Measurements from ENCODE around the gene CC2D1A. TPM values are rescaled to one million over a fixed set of nuclear protein-coding genes. Genes with fewer than 3 reads are reported as not detected.
"Not testable (repeated sequence)": the region's sequence is repeated elsewhere in the genome, so short reads cannot be mapped to it uniquely, and the experiment has no call there.

The CC2D1A gene
- polyA plus RNA-seq, 2 donors = 34.0 to 58.9 TPM

DNA sequence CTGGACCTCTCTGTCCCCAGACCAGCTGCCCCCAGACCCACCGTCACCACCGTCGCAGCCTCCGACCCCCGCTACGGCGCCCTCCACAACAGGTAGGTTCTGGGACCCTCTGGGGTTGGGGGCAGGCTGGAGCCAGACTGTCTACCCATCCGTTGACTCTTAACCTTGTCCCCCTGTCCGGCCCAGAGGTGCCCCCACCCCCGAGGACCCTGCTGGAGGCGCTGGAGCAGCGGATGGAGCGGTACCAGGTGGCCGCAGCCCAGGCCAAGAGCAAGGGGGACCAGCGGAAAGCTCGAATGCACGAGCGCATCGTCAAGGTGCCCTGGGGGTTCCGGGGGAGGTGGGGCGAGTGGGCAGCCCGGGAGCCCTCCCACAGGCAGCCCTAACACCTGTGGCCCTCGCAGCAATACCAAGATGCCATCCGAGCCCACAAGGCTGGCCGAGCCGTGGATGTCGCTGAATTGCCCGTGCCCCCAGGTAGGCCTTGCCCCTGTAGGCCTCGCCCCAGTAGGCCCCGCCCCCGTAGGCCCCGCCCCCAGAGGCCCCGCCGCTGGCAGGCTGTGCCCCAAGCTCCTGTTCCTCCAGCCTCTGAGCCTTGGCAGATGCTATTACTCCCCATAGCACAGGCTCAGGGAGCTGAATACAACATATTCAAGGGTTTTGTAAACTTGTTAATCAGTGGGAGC, 12.9 kb downstream of the CC2D1A start:
- peaks cover 12 to 54% of the 10 kb centered on the region in 2 donors for H3K36me3 ChIP-seq (ENCODE audit: control insufficient read depth in 2 of 2, insufficient read depth in 2 of 2, low read length in 1 of 2)
- peaks cover 0 to 6% of the 10 kb centered on the region in 2 donors for H3K9me3 ChIP-seq (ENCODE audit: control insufficient read depth in 2 of 2, insufficient read depth in 1 of 2, low read depth in 1 of 2, low read length in 1 of 2)
- no peak overlapping the region for H3K27ac ChIP-seq (ENCODE audit: low read depth in 2 of 2, low read length in 1 of 2)
- no peaks in the 10 kb centered on the region for H3K27me3 ChIP-seq (ENCODE audit: control insufficient read depth in 1 of 2, insufficient read depth in 2 of 2, low read length in 2 of 2)
- H3K4me3 ChIP-seq (ENCODE audit: low read depth in 1 of 2, low read length in 2 of 2) = no peak overlapping the region
- 91% methylated on average over 33 to 34 of the region's 34 CpGs for WGBS, 2 donors
- no peaks in the 10 kb centered on the region for H3K4me1 ChIP-seq (ENCODE audit: control insufficient read depth in 2 of 2, insufficient read depth in 2 of 2, low read length in 1 of 2)

- Histone ChIP-seq H3K27ac (ENCODE audit: low read depth in 2 of 2, low read length in 1 of 2) (no peak overlapping the region), H3K9me3 (ENCODE audit: control insufficient read depth in 2 of 2, insufficient read depth in 1 of 2, low read depth in 1 of 2, low read length in 1 of 2) (peaks cover 0 to 6% of the 10 kb centered on the region in 2 donors), H3K36me3 (ENCODE audit: control insufficient read depth in 2 of 2, insufficient read depth in 2 of 2, low read length in 1 of 2) (peaks cover 15 to 54% of the 10 kb centered on the region in 2 donors), H3K4me3 (ENCODE audit: low read depth in 1 of 2, low read length in 2 of 2) (no peak overlapping the region), H3K4me1 (ENCODE audit: control insufficient read depth in 2 of 2, insufficient read depth in 2 of 2, low read length in 1 of 2) (no peaks in the 10 kb centered on the region), H3K27me3 (ENCODE audit: control insufficient read depth in 1 of 2, insufficient read depth in 2 of 2, low read length in 2 of 2) (no peaks in the 10 kb centered on the region)
- 98 to 100% methylated on average over 11 of the region's 11 CpGs for WGBS, 2 donors
Measured at GRCh38 chr19:13920524-13920923, 14.5 kb downstream of the CC2D1A start.

DNA sequence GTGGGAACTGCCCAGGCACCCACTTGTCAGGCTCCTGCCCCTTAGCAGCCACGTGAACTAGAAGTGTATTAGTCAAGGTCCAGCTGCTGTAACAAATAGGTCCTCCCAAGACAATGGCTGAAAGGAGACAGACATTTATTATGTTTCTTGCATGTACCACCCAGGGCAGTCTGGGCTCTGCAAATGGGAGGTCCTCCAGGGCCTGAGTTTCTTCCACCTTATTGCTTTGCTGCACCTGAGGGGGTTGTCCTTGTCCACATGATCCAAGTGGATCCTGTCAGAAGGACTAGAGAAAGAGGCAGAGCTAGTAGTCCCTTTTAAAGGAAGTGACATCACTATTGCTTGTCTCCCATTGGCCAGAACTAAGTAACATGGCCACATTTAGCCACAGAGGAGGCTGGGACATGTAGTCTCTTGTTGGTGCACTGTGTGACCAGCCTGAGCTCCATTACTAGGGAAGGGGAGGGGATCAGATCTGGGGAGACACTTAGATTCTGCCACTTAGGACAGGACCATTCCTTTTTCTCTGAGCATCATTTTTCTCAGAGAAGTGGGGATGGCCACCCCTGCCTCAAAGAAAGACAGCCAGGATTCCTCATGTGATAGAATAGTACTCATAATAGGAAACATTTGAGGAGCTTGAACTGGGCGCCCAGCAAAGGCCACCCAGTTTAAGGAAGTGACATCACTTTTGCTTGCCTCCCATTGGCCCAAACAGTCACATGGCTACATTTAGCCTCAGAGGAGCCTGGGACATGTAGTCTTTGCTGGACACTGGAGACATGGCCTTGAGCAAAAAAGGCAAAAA, 15.1 kb downstream of the CC2D1A start:
- Histone ChIP-seq H3K27me3 (ENCODE audit: control insufficient read depth in 1 of 2, insufficient read depth in 2 of 2, low read length in 2 of 2) (no peaks in the 10 kb centered on the region), H3K9me3 (ENCODE audit: control insufficient read depth in 2 of 2, insufficient read depth in 1 of 2, low read depth in 1 of 2, low read length in 1 of 2) (peaks cover 0 to 6% of the 10 kb centered on the region in 2 donors), H3K27ac (ENCODE audit: low read depth in 2 of 2, low read length in 1 of 2) (no peak overlapping the region), H3K36me3 (ENCODE audit: control insufficient read depth in 2 of 2, insufficient read depth in 2 of 2, low read length in 1 of 2) (peaks cover 15 to 48% of the 10 kb centered on the region in 2 donors), H3K4me1 (ENCODE audit: control insufficient read depth in 2 of 2, insufficient read depth in 2 of 2, low read length in 1 of 2) (no peaks in the 10 kb centered on the region), H3K4me3 (ENCODE audit: low read depth in 1 of 2, low read length in 2 of 2) (no peak overlapping the region)
- 89 to 93% methylated on average over 2 of the region's 2 CpGs for WGBS, 2 donors

GRCh38 chr19:13922118-13922517, 16.1 kb downstream of the CC2D1A start:
- H3K27ac ChIP-seq (ENCODE audit: low read depth in 2 of 2, low read length in 1 of 2); H3K27me3 ChIP-seq (ENCODE audit: control insufficient read depth in 1 of 2, insufficient read depth in 2 of 2, low read length in 2 of 2); H3K9me3 ChIP-seq (ENCODE audit: control insufficient read depth in 2 of 2, insufficient read depth in 1 of 2, low read depth in 1 of 2, low read length in 1 of 2); H3K4me1 ChIP-seq (ENCODE audit: control insufficient read depth in 2 of 2, insufficient read depth in 2 of 2, low read length in 1 of 2); H3K4me3 ChIP-seq (ENCODE audit: low read depth in 1 of 2, low read length in 2 of 2): not testable (repeated sequence)
- WGBS, 2 donors = 94 to 99% methylated on average over 6 of the region's 6 CpGs
- peaks cover 21 to 58% of the 10 kb centered on the region in 2 donors for H3K36me3 ChIP-seq (ENCODE audit: control insufficient read depth in 2 of 2, insufficient read depth in 2 of 2, low read length in 1 of 2)

DNA sequence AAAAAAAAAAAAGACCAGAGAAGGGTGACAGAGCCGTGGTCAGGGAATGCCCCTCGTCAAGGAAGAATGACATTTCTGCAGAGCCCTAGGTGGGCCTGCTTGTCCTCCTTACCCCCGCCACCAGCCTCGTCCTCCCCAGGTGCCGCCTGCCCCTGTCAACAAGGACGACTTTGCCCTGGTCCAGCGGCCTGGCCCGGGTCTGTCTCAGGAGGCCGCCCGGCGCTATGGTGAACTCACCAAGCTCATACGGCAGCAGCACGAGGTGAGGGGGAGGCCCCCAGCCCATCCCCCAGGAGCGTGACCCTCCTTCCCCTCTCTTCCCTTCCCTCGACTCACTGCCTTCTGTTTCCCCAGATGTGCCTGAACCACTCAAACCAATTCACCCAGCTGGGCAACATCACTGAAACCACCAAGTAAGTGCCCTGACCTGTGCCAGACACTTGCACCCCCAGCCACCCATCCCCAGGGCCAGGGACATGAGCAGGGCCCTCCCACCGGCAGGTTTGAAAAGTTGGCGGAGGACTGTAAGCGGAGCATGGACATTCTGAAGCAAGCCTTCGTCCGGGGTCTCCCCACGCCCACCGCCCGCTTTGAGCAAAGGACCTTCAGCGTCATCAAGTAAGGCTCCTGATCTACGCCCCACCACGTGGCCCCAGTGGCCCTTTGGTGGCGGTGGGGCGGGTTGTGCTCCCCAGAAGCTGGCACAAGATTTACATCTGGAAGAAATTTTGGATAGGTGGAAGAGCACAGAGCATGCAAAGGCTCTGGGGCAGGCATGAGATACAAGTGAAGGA, 17.4 kb downstream of the CC2D1A start:
- Histone ChIP-seq H3K36me3 (ENCODE audit: control insufficient read depth in 2 of 2, insufficient read depth in 2 of 2, low read length in 1 of 2) (peaks cover 21 to 61% of the 10 kb centered on the region in 2 donors), H3K9me3 (ENCODE audit: control insufficient read depth in 2 of 2, insufficient read depth in 1 of 2, low read depth in 1 of 2, low read length in 1 of 2) (peaks cover 0 to 6% of the 10 kb centered on the region in 2 donors), H3K4me3 (ENCODE audit: low read depth in 1 of 2, low read length in 2 of 2) (no peak overlapping the region), H3K4me1 (ENCODE audit: control insufficient read depth in 2 of 2, insufficient read depth in 2 of 2, low read length in 1 of 2) (no peaks in the 10 kb centered on the region), H3K27me3 (ENCODE audit: control insufficient read depth in 1 of 2, insufficient read depth in 2 of 2, low read length in 2 of 2) (no peaks in the 10 kb centered on the region), H3K27ac (ENCODE audit: low read depth in 2 of 2, low read length in 1 of 2) (no peak overlapping the region)
- WGBS, 2 donors = 94 to 97% methylated on average over 26 to 28 of the region's 28 CpGs

GRCh38 chr19:13926010-13926409, 20.0 kb downstream of the CC2D1A start:
- no peak overlapping the region for H3K27ac ChIP-seq (ENCODE audit: low read depth in 2 of 2, low read length in 1 of 2)
- peaks cover 0 to 1% of the 10 kb centered on the region in 2 donors for H3K9me3 ChIP-seq (ENCODE audit: control insufficient read depth in 2 of 2, insufficient read depth in 1 of 2, low read depth in 1 of 2, low read length in 1 of 2)
- H3K36me3 ChIP-seq (ENCODE audit: control insufficient read depth in 2 of 2, insufficient read depth in 2 of 2, low read length in 1 of 2) = peaks cover 15 to 55% of the 10 kb centered on the region in 2 donors
- 86 to 94% methylated on average over 4 of the region's 4 CpGs for WGBS, 2 donors
- no peaks in the 10 kb centered on the region for H3K4me1 ChIP-seq (ENCODE audit: control insufficient read depth in 2 of 2, insufficient read depth in 2 of 2, low read length in 1 of 2)
- H3K27me3 ChIP-seq (ENCODE audit: control insufficient read depth in 1 of 2, insufficient read depth in 2 of 2, low read length in 2 of 2) = no peaks in the 10 kb centered on the region
- no peak overlapping the region for H3K4me3 ChIP-seq (ENCODE audit: low read depth in 1 of 2, low read length in 2 of 2)

DNA sequence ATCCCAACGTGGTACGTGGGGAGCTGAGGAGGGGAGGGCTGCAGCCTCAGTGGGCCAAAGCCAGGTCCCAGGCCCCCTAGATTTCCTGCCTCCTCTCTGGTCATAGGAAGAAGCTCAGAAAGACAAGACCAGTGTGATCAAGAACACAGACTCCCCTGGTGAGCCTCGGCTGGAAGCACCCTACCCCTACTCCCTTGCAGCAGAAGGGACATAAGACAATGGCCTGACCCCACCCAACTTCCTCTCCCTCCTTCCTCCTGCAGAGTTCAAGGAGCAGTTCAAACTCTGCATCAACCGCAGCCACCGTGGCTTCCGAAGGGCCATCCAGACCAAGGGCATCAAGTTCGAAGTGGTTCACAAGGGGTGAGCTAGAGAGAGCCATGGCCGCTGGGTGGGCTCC, 20.7 kb downstream of the CC2D1A start:
- 78 to 81% methylated on average over 8 of the region's 8 CpGs for WGBS, 2 donors
- Histone ChIP-seq H3K4me3 (ENCODE audit: low read depth in 1 of 2, low read length in 2 of 2) (no peak overlapping the region), H3K27ac (ENCODE audit: low read depth in 2 of 2, low read length in 1 of 2) (no peak overlapping the region), H3K36me3 (ENCODE audit: control insufficient read depth in 2 of 2, insufficient read depth in 2 of 2, low read length in 1 of 2) (peaks cover 14 to 53% of the 10 kb centered on the region in 2 donors), H3K9me3 (ENCODE audit: control insufficient read depth in 2 of 2, insufficient read depth in 1 of 2, low read depth in 1 of 2, low read length in 1 of 2) (no peaks in the 10 kb centered on the region), H3K4me1 (ENCODE audit: control insufficient read depth in 2 of 2, insufficient read depth in 2 of 2, low read length in 1 of 2) (no peaks in the 10 kb centered on the region), H3K27me3 (ENCODE audit: control insufficient read depth in 1 of 2, insufficient read depth in 2 of 2, low read length in 2 of 2) (no peaks in the 10 kb centered on the region)

DNA sequence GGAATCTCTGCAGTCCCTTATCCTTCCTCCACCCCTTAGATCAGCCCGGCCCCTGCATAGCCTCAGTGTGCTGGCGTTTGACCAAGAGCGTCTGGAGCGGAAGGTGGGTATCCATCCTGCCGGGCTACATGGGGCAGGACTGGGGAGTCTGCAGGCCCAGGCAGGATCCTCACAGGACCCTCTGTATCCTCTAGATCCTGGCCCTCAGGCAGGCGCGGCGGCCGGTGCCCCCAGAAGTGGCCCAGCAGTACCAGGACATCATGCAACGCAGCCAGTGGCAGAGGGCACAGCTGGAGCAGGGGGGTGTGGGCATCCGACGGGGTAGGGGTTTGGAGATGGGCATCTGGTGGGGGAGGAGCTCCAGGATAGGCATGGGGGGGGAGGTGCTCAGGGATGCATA, 23.3 kb downstream of the CC2D1A start:
- H3K27me3 ChIP-seq (ENCODE audit: control insufficient read depth in 1 of 2, insufficient read depth in 2 of 2, low read length in 2 of 2) = no peaks in the 10 kb centered on the region
- 82 to 83% methylated on average over 12 of the region's 12 CpGs for whole genome bisulfite sequencing, 2 donors
- H3K36me3 ChIP-seq (ENCODE audit: control insufficient read depth in 2 of 2, insufficient read depth in 2 of 2, low read length in 1 of 2) = peaks cover 14 to 34% of the 10 kb centered on the region in 2 donors
- no peaks in the 10 kb centered on the region for H3K9me3 ChIP-seq (ENCODE audit: control insufficient read depth in 2 of 2, insufficient read depth in 1 of 2, low read depth in 1 of 2, low read length in 1 of 2)
- H3K27ac ChIP-seq (ENCODE audit: low read depth in 2 of 2, low read length in 1 of 2) = no peak overlapping the region
- no peak overlapping the region for H3K4me3 ChIP-seq (ENCODE audit: low read depth in 1 of 2, low read length in 2 of 2)
- H3K4me1 ChIP-seq (ENCODE audit: control insufficient read depth in 2 of 2, insufficient read depth in 2 of 2, low read length in 1 of 2) = peaks cover 0 to 3% of the 10 kb centered on the region in 2 donors

DNA sequence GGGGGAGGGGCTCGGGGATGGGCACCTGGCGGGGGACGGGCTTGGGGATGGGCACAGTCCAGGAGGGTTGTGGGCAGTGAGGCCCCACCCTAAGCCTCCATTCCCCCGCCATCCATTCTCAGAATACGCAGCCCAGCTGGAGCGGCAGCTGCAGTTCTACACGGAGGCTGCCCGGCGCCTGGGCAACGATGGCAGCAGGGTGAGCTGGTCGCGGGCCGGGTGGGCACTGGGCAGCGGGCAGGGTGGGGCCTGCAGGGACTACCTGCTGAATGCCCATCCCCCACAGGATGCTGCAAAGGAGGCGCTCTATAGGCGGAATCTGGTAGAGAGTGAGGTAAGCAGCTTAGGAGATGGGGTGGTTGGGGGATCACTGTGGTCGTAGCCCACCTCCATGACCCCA, 24.0 kb downstream of the CC2D1A start:
- H3K4me1 ChIP-seq (ENCODE audit: control insufficient read depth in 2 of 2, insufficient read depth in 2 of 2, low read length in 1 of 2) = peaks cover 0 to 4% of the 10 kb centered on the region in 2 donors
- no peak overlapping the region for H3K27ac ChIP-seq (ENCODE audit: low read depth in 2 of 2, low read length in 1 of 2)
- WGBS, 2 donors = 86 to 87% methylated on average over 11 to 17 of the region's 17 CpGs
- no peaks in the 10 kb centered on the region for H3K27me3 ChIP-seq (ENCODE audit: control insufficient read depth in 1 of 2, insufficient read depth in 2 of 2, low read length in 2 of 2)
- H3K36me3 ChIP-seq (ENCODE audit: control insufficient read depth in 2 of 2, insufficient read depth in 2 of 2, low read length in 1 of 2) = peaks cover 12 to 34% of the 10 kb centered on the region in 2 donors
- peaks cover 0 to 5% of the 10 kb centered on the region in 2 donors for H3K9me3 ChIP-seq (ENCODE audit: control insufficient read depth in 2 of 2, insufficient read depth in 1 of 2, low read depth in 1 of 2, low read length in 1 of 2)
- H3K4me3 ChIP-seq (ENCODE audit: low read depth in 1 of 2, low read length in 2 of 2) = no peak overlapping the region

All from esophagus (tissue), 2 donors.